ENCODE results near the gene PRR13.
"Not testable (repeated sequence)": the region's sequence is repeated elsewhere in the genome, so short reads cannot be mapped to it uniquely, and the experiment has no call there.

The PRR13 gene, protein sequence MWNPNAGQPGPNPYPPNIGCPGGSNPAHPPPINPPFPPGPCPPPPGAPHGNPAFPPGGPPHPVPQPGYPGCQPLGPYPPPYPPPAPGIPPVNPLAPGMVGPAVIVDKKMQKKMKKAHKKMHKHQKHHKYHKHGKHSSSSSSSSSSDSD

DNA sequence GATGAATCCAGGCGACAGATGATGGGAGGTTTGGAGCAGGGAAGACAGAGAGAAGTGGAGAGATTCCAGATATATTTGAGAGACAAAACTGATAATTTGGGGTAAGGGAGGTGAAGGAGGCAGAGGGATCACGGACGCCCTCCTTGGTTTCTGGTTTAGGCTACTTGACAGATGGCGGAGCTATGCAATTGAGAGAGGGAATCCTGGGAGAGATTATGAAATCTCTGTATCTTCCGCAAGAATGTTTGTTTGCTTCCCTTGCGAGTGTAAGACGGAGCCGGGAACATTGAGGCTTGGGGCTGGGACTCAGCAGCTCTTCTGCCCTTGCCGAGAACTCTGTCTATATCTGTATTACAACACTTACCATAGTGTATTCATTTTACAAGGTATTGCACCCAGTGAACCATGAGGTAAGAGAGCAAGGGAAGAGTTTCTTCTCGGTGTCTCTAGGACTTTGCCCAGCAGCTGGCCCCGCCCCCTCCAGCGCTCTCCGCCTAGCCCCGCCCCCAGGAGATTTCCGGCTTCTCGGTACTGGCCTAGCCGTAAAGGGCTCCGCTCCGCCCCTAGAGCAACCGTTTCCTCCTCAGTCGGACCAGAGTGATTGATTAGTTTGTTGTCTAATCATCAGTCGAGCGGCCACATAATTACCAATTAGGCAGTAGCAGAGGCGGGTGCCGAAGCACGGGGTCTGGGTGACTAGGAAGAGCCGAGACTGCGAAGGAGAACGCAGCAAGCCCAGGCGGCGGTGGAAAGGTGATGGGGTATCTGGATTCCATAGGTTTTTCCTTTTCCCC, at the start of gene PRR13:
PRR13 (plus strand) TSS at position 695 of the 794 bp plus-strand sequence. CDS start 981 bp downstream, outside the sequence.
- peak; percentile 100 for DNase-seq

DNA sequence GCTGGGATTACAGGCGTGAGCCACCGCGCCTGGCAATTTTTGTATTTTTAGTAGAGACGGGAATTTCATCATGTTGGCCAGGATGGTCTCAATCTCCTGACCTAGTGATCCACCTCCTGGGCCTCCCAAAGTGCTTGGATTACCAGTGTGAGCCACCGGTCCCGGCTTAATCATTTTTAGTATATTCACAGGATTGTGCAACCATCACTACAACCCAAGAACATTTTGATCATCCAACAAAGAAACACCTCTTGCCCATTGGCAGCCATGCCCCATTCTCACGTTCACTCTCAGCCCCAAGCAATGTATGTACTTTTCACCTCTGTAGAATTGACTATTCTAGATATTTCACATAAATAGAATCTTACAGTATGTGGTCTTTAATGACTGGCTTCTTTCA, 41.6 kb upstream of the PRR13 start:
- DNase-seq, result no peak

DNA sequence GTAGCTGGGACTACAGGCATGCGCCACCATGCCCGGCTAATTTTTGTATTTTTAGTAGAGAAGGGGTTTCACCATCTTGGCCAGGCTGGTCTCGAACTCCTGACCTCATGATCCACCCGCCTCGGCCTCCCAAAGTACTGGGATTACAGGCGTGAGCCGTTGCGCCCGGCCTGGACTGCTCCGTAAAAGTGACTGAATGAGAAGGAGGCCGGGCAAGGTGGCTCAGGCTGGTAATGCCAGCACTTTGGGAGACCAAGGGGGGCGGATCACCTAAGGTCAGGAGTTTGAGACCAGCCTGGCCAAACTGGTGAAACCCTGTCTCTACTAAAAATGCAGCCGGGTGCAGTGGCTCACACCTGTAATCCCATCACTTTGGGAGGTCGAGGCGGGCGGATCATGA, 39.2 kb upstream of the PRR13 start:
- DNase-seq, result not testable (repeated sequence)

DNA sequence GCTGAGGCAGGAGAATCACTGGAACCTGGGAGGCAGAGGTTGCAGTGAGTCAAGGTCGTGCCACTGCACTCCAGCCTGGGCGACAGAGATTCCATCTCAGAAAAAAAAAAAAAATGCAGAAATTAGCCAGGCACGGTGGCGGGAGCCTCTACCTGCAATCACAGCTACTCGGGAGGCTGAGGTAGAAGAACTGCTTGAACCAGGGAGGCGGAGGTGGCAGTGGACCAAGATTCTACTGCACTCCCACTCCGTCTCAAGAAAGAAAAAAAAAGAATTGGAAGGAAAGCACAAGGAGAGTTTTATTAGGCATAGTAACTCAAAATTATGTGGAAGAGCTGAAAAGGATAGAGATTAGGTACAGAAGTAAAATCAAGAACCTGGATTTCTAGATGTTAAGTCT, 38.7 kb upstream of the PRR13 start:
- DNase-seq, result no peak

DNA sequence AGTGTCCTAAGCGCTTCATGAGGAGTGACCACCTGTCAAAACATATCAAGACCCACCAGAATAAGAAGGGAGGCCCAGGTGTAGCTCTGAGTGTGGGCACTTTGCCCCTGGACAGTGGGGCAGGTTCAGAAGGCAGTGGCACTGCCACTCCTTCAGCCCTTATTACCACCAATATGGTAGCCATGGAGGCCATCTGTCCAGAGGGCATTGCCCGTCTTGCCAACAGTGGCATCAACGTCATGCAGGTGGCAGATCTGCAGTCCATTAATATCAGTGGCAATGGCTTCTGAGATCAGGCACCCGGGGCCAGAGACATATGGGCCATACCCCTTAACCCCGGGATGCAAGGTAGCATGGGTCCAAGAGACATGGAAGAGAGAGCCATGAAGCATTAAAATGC, 30.6 kb upstream of the PRR13 start:
- no peak for DNase-seq

DNA sequence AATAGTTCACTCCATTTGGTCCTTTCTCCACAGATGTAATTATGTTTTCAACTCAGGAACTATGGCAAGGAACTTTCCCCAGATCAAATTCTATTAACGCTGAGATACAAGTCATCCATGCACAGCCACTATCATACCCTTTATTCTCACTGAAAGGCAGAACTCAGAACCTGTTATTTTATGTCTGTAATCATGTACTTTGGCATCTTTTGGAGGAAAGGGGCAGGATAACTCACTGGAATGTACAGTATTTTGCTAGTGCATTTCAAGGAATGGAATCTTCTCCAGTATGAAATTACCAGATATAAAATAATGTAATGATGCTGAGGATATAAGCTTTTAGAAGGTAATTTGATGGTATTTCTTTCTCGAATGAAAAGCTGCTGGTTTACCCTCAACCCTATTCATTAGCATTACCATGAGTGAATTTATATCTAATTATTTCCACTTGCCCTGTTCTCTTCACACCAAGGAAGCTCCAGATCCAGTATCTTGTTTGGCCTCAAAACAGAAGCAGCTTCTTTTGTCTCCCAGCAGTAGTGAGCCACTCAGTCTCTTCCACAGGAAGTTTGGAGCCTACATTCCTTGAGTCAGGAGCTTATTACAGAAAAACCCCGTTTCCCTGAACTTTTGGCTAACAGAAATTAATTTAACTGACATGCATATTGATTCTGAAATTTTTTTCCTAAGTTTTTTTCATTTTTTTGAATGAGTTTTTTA, 27.9 kb upstream of the PRR13 start:
- no peak for DNase-seq

DNA sequence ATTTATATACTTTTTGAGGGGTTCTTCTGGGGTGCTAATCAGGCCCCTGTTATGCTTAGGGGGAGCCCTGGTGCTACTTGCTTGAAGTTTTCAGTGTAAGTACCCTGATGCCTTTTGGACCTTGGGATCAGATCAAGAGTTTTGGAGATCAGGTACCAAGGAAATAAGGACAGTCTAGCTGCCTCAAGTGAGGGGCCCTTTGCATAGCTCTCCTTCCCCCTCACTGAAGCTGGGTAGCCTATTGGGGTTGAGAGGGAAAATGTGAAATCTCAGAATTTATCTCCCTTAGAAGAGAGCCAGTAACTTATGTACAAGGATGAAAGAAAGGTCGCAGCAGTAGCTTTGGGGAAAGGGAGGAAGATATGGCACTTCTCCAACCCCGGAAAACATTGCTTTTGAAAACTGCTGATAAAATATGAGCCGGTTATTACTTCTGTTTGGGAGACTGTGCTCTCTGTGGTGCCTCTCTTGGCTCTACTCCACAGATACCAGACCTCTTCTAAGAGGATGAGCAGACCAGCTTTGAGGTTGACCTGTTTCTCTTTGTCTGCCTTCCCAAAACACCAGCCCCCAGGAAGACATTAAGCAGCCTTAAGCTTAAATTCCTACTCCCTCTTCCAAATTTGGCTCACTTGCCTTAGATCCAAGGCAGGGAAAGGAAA, 26.6 kb upstream of the PRR13 start:
- no peak for DNase-seq

DNA sequence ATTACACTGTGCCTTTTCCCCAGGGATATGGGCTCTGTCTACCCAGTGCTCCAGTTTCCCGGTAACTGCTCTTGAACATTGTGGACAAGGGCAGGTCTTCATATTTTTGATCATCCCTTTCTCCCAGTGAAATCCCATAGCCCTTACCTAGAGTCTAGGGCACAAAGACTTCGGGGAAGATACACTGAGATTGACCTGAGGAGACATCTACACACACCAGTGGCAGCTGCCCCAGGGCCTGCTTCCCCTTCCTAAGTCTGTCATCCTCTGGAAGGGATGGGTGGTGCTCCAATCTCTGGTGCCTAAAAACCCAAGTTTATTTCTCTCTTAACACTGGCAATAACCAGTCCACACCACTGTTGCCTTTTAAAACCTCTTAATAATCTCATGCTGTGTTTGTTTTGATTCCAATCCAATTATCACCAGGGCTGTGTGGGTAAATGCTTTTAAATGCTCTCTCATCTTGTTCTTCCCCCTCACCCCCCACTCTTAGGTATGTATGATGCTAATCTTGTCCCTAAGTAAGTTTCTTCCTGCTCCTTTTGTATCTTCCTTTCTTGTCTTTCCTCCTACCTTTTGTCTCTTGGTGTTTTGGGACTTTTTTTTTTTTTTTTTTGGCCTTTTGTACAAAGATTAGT, 25.7 kb upstream of the PRR13 start:
- DNase-seq, result not testable (repeated sequence)

DNA sequence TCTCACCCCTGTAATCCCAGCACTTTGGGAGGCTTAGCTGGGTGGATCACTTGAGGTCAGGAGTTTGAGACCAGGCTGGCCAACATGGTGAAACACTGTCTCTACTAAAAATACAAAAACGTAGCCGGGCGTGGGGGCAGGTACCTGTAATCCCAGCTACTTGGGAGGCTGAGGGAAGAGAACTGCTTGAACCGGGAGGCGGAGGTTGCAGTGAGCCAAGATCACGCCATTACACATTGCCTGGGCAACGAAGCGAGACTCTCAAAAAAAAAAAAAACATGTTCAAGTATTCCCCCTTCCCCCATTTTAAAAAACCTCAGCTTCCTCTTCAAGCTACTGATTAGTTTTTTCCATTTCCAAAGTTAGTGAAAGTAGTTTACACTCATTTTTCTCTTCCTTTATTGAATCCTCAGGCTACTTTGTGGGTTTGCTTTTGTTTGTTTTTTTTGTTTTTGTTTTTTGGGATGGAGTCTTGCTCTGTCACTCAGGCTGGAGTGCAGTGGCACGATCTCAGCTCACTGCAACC, 24.2 kb upstream of the PRR13 start:
- peak; percentile 46 for DNase-seq

DNA sequence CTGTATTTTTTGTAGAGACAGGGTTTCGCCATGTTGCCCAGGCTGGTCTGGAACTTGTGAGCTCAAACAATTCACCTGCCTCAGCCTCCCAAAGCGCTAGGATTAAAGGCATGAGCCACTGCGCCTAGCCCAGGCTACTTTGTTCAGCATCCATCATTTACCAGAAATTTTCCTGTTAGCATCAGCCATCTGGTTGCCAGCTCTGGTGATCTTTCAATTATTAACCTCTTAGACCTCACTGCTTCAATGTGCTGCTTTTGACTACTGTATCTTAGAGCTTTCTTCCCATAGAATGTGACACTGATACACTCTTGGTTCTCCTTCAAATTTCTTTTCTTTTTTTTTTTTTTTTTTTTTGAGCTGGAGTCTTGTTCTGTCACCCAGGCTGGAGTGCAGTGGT, 23.3 kb upstream of the PRR13 start:
- no peak for DNase-seq

DNA sequence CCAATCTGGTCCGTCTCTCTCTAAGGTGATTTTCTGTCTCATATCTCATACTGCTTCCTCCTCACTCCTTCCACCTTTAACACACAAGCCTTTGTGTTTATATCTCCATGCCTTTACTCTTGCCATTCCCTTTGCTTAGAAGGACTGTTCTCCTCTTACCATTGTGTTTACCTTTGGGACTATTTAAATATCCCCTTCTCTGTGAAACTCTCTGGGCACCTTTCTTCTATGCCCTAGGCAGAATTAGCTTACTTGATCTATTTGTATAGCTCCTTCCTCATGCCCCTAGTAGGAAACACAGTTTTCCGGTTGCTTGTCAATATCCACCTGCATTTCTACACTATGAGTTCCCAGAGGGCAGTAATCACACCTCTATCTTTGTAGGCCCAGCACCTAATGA, 21.8 kb upstream of the PRR13 start:
- DNase-seq, result no peak

DNA sequence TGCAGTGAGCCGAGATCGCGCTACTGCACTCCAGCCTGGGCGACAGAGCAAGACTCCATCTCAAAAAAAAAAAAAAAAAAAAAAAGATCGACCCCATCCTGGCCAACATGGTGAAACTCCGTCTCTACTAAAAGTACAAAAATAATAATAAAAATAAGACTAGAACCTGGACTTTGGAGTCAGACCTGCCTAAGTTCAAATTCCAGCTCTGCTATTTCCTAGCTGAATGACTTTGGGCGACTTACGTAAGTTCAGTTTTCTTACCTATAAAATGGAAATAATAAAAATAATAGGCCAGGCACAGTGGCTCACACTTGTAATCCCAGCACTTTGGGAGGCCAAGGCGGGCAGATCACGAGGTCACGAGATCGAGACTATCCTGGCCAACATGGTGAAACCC, 19.3 kb upstream of the PRR13 start:
- not testable (repeated sequence) for DNase-seq

DNA sequence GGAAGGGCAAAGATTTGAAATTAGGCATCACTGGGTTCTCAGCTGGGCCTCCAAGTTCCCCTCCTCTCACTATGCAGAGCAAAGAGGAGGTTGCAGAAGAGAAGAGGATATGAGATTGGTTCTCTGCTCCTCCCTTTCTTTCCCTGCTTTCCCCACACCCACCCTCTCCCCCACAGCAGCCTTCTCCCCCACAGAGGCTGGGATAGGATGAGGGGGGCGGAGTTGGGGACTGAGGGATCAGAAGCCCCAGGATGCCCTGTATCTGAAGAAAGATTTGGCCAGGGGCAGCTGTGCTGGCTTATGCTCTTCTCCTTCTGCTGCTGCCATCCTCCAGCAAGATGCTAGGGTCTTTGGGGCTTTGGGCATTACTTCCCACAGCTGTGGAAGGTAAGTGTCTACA, 17.9 kb upstream of the PRR13 start, which contains the start of gene AMHR2:
AMHR2 (plus strand) TSS at position 259 of the 400 bp plus-strand sequence; CDS start at position 339, 80 bp downstream.
- DNase-seq, result no peak

DNA sequence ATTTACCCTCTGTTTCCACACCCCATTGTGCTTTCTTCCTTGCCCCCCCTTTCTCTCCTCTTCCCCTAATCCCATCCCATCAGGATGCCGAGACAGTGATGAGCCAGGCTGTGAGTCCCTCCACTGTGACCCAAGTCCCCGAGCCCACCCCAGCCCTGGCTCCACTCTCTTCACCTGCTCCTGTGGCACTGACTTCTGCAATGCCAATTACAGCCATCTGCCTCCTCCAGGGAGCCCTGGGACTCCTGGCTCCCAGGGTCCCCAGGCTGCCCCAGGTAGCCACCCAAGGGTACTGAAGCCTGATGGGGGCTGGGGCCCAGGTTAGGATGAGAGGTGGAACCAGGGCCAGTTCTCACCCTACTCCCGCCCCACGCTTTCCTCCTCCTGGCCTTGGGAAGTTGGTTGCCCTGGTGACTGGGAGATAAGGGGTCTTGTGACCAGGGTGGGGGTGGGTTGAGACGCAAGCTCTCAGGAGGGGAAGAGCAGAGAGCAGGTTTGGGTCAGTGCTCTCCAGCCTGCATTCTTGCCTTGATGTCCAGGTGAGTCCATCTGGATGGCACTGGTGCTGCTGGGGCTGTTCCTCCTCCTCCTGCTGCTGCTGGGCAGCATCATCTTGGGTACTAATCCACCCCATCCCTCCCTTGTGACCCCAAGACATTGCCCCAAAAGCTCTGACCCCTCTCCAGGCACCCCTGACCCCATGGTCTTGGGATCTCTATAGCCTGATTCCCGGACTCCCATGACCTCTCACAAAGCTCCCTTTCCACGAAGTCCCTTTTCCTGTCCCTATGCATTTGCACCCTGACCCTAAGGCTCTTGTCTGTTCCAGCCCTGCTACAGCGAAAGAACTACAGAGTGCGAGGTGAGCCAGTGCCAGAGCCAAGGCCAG, 16.7 kb upstream of the PRR13 start:
- no peak for DNase-seq

DNA sequence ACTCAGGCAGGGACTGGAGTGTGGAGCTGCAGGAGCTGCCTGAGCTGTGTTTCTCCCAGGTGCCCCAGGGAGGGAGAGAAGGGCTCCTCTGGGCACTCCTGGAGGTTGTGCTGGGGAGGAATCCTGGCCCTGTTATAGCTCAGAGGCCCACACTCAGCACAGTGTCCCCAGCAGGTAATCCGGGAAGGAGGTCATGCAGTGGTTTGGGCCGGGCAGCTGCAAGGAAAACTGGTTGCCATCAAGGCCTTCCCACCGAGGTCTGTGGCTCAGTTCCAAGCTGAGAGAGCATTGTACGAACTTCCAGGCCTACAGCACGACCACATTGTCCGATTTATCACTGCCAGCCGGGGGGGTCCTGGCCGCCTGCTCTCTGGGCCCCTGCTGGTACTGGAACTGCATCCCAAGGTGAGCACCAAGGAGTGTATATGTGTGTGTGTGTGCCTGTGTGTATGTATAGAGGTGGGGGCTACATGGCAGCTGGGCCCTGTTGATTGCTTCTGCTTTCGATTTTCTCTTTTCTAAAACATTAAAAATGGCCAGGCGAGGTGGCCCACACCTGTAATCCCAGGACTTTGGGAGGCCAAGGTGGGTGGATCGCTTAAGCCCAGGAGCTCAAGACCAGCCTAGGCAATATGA, 15.9 kb upstream of the PRR13 start:
- no peak for DNase-seq

DNA sequence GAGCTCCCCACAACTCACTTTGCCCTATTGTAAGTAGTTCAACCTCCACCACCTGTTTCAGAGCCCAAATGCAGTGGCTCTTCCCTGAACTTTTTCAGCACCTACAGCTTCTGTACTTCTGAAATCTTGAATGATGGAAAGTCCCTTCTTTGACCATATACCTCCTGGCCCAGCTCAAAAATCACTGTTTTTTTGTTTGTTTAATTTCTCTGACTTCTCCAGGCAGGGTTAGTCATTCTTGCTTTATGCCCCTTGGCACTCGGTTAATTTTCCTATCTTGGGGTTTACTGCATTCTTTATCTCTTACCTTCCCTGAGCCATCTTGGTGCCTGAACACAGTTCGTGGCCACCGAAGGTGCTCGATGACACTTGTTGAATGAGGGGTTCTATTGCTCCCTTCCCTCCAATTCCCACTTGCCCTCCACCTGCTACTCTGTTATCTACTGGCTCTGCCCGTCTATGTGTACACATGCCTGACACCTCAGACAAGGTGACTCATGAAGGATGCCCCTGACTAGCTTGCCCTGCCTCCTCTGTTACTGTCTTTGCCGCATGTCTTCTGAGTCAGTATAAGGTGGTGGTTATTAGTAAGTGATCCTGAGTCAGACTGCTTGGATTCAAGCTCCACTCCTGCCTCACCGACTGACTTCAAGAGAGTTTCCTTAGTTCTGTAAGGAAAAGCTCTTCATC, 13.5 kb upstream of the PRR13 start:
- DNase-seq, result peak; percentile 67

DNA sequence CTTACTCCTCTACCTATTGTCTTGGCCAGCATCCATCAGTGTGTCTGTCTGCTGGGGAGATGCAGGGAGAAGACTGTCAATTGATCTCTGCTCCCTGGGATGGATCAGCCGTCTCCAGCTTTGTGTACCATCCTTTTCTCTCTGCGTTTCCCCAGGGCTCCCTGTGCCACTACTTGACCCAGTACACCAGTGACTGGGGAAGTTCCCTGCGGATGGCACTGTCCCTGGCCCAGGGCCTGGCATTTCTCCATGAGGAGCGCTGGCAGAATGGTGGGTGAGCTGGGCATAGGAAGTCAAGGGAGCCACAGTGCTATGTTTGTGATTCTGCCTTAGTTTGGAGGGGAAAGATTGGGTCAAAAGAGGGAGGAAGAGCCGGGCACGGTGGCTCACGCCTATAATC, 12.8 kb upstream of the PRR13 start:
- no peak for DNase-seq

DNA sequence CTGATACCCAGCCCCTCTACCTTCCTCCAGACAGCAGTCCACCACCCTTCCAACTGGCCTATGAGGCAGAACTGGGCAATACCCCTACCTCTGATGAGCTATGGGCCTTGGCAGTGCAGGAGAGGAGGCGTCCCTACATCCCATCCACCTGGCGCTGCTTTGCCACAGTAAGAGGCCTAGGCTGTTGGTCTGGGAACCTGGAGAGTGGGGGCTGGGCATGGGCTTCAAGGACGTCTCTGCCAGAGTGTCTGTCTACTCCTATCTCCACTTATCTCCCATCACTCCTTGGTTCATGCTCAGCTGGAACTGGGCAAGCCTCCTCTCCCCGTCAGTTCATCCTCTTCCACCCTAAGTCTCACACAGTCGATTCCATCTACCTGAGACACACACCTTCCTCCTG, 11.4 kb upstream of the PRR13 start:
- DNase-seq, result no peak

DNA sequence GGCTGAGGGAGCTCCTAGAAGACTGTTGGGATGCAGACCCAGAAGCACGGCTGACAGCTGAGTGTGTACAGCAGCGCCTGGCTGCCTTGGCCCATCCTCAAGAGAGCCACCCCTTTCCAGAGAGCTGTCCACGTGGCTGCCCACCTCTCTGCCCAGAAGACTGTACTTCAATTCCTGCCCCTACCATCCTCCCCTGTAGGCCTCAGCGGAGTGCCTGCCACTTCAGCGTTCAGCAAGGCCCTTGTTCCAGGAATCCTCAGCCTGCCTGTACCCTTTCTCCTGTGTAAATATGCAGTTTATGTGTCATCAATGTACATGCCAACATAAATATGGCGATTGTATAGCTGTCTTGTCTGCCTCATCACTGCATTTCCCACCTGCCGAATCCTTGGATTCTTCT, 10.3 kb upstream of the PRR13 start:
- DNase-seq, result no peak

DNA sequence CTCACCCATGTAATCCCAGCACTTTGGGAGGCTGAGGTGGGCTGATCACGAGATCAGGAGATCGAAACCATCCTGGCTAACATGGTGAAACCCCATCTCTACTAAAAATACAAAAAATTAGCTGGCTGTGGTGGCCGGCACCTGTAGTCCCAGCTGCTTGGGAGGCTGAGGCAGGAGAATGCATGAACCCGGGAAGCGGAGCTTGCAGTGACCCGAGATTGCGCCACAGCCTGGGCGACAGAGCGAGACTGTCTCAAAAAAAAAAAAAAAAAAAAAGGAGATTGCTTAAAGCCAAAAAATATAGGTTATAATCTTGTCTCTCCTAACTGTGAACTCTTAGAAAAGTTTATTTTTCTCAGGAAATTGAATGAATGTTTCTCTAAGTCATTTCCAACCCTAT, 6.2 kb upstream of the PRR13 start:
- DNase-seq, result not testable (repeated sequence)

Data from activated CD4-positive, alpha-beta T cell treated with anti-CD3 and anti-CD28 coated beads, Interleukin-10, Interleukin-2, amounts not matched to agents 100 ng/mL and 50 ng/mL, durations not matched to agents 16 hours and 8 hours (primary cell).